ENCODE data around the gene BACH2.

DNA sequence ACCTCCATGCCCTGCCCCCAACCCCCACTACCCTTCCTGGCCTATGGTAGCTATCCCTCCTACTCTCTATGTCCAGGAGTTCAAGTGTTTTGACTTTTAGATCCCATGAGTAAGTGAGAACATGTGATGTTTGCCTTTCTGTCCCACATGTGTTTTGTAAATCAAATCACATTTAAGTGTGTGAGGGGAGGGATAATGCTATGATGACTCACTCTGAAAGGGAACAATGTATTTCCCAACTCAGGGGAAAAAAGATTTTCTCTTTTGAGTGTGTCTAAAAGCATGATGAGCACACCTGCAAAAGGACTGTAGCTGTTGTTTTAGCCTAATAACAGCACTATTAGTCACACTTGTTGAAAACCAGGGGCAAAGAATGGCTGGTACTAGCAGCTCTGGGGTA lies 208.6 kb downstream of the BACH2 start:
- TF ChIP-seq CTCF (IDR thresholded peaks at IDR 0.05) (no peak), TAF1 (IDR thresholded peaks at IDR 0.05; ENCODE audit: borderline replicate concordance, low read depth, low read length) (no peak), RFX5 (IDR thresholded peaks at IDR 0.05; ENCODE audit: low read length) (no peak), FOXJ3 (CRISPR knock-in tag; IDR thresholded peaks at IDR 0.05) (no peak), SIN3A (IDR thresholded peaks at IDR 0.05; ENCODE audit: borderline replicate concordance, low read depth, low read length) (no peak), RAD21 (IDR thresholded peaks at IDR 0.05; ENCODE audit: low read length) (no peak), FOSL2 (IDR thresholded peaks at IDR 0.05; ENCODE audit: borderline replicate concordance, low read depth) (peak; percentile 66), YY1 (IDR thresholded peaks at IDR 0.05; ENCODE audit: low read depth) (no peak), JUND (IDR thresholded peaks at IDR 0.05) (peak; percentile 67), EP300 (IDR thresholded peaks at IDR 0.05; ENCODE audit: borderline replicate concordance in 1 of 2, low read depth in 1 of 2, low read length in 1 of 2) (no peak), TCF12 (IDR thresholded peaks at IDR 0.05) (peak; percentile 73), POLR2AphosphoS5 (IDR thresholded peaks at IDR 0.05; ENCODE audit: low read depth, low read length) (no peak), FOXM1 (IDR thresholded peaks at IDR 0.05; ENCODE audit: low read depth) (no peak)
- TF ChIP-seq, protein P1, sequence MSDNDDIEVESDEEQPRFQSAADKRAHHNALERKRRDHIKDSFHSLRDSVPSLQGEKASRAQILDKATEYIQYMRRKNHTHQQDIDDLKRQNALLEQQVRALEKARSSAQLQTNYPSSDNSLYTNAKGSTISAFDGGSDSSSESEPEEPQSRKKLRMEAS (IDR thresholded peaks at IDR 0.05; ENCODE audit: low read depth): 0 out of 2 replicates have a peak, but pooled peaks have one; percentile 15

Measured in SK-N-SH (cell line).